ACHN (cell line): ENCODE results near the gene SH3TC2.

Experiments used
- DNase-seq: peaks from one replicate; pipeline ENCODE4 v3.0.0-alpha.2; 2015
- in situ Hi-C: cut with HindIII; loops from 2 replicates; pipeline ENCODE4 v1.10.0; 2017; ENCODE audit warnings: low sequenced_read_pairs, low pct_ligation_motif_present, low pct_unique_long_range_greater_than_20kb

The SH3TC2 gene

GRCh38 chr5:149063896-149064478 lies 1.1 kb upstream of the SH3TC2 start:
- no peak for DNase-seq
- in situ Hi-C loops, result no loop called here

GRCh38 chr5:149062371-149063016 lies 368 bp downstream of the SH3TC2 start:
- peak; percentile 66 for DNase-seq
- in situ Hi-C loops, result no loop called here

- DNase-seq, result no peak
- in situ Hi-C loops, result no loop called here
Measured at GRCh38 chr5:149061341-149061740, 1.5 kb downstream of the SH3TC2 start.

GRCh38 chr5:149060325-149060724 lies 2.5 kb downstream of the SH3TC2 start:
- peak; percentile 17 for DNase-seq
- in situ Hi-C loops, result no loop called here

GRCh38 chr5:149056616-149057165 lies 6.2 kb downstream of the SH3TC2 start:
- in situ Hi-C loops, result no loop called here

GRCh38 chr5:149054416-149054815 lies 8.4 kb downstream of the SH3TC2 start:
- in situ Hi-C loops, result no loop called here
- no peak for DNase-seq

More at GRCh38 chr5:149056616-149057165, 6.2 kb downstream of the SH3TC2 start:
- no peak for DNase-seq

- in situ Hi-C loops, result no loop called here
- peak; percentile 64 for DNase-seq
Measured at GRCh38 chr5:149053072-149053695, 9.7 kb downstream of the SH3TC2 start.

GRCh38 chr5:149049371-149049781 lies 13.5 kb downstream of the SH3TC2 start:
- in situ Hi-C loops, result no loop called here
- DNase-seq, result peak; percentile 69

- DNase-seq, result peak; percentile 50
- in situ Hi-C loops, result no loop called here
Measured at GRCh38 chr5:149048811-149049210, 14.1 kb downstream of the SH3TC2 start.

- no peak for DNase-seq
Measured at GRCh38 chr5:149047462-149047861, 15.4 kb downstream of the SH3TC2 start.

GRCh38 chr5:149046196-149046829 lies 16.5 kb downstream of the SH3TC2 start:
- in situ Hi-C loops, result no loop called here
- DNase-seq, result no peak

More at GRCh38 chr5:149047462-149047861, 15.4 kb downstream of the SH3TC2 start:
- in situ Hi-C loops, result no loop called here

GRCh38 chr5:149045089-149045460 lies 17.8 kb downstream of the SH3TC2 start:
- in situ Hi-C loops, result no loop called here

GRCh38 chr5:149044453-149045088 lies 18.3 kb downstream of the SH3TC2 start:
- no peak for DNase-seq

More at GRCh38 chr5:149045089-149045460, 17.8 kb downstream of the SH3TC2 start:
- no peak for DNase-seq

GRCh38 chr5:149043641-149044040 lies 19.2 kb downstream of the SH3TC2 start:
- in situ Hi-C loops, result no loop called here
- DNase-seq, result no peak

More at GRCh38 chr5:149044453-149045088, 18.3 kb downstream of the SH3TC2 start:
- in situ Hi-C loops, result no loop called here

- in situ Hi-C loops, result no loop called here
- no peak for DNase-seq
Measured at GRCh38 chr5:149042865-149043264, 20.0 kb downstream of the SH3TC2 start.

GRCh38 chr5:149041242-149041641 lies 21.6 kb downstream of the SH3TC2 start:
- DNase-seq, result no peak
- in situ Hi-C loops, result no loop called here

- no peak for DNase-seq
- in situ Hi-C loops, result no loop called here
Measured at GRCh38 chr5:149040421-149040820, 22.4 kb downstream of the SH3TC2 start.

- in situ Hi-C loops, result no loop called here
- DNase-seq, result no peak
Measured at GRCh38 chr5:149039506-149039905, 23.4 kb downstream of the SH3TC2 start.
